Renal cortex interstitium (tissue), 11 donors: ENCODE data around the gene FLT1. TPM values are rescaled to one million over a fixed set of nuclear protein-coding genes. Genes with fewer than 3 reads are reported as not detected.

Source experiments
- DNase-seq, 11 donors: peaks; one replicate each; pipeline ENCODE4 v3.0.0-alpha.2; 2013; ENCODE audit warnings: low read depth in 9 of 11, low spot score in 4 of 11; ENCODE audit errors: extremely low read depth in 1 of 11
- polyA plus RNA-seq, 3 donors: library from polyadenylated mRNA; unstranded; fragments of 120-200 nt; gene quantifications; one replicate each; pipeline ENCODE4 v1.2.1, GENCODE V29; 2013; ENCODE audit not compliant: insufficient read length in 3 of 3

Gene FLT1
- polyA plus RNA-seq, 3 donors: 39.1 to 52.1 (median 40.4) TPM

DNA sequence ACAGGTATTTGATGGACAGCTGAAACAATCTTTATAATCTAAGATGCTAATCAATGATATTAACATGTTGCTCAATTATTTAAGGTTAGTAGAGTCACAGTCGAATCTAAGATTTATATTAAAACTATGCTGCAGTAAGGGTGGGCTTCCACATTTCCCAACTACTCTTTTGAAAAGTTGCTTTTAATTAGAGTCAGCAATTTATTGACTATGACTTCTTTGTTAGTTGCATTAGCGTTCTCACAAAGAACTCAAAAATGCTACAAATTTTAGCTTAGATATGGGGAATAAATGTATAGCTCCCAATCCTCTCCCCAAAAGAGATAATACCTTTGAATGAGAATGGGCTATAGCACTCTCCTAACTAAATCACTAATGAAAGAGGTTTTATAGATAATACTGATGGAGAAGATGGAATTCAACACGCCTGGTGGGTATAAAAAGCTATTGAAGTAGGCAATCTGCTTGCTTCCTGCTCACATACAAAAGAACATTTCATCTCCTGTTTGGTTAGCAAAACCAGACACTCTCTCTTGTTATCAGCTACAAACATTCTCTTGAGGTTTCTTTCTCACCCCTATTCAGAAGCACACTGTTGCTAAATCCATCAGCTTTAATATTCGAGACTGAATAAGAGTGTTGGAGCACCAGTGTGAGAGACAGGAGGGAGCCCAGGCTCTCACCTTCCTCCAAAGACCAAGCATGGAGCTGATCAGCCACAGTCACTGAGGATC, 2.4 kb upstream of the FLT1 start:
- no peak for DNase-seq

DNA sequence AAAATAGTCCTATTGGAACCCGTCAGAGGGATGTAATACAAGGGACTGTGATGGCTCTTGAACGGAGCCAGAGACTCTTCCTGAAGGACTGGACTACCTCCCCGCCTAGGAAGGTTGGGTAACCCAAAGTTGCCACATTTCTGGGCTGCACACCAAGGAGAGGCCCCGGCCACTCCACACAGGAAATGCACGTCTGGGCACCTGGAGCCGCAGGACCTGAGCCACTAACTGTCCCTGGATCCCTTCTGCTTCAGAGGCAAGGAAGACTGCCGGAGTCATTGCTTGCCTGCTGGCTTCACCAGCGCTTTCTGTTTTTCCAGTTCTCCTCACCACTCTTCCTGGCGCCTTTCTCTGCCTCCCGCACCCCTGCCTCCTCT, 1.2 kb upstream of the FLT1 start:
- no peak for DNase-seq

DNA sequence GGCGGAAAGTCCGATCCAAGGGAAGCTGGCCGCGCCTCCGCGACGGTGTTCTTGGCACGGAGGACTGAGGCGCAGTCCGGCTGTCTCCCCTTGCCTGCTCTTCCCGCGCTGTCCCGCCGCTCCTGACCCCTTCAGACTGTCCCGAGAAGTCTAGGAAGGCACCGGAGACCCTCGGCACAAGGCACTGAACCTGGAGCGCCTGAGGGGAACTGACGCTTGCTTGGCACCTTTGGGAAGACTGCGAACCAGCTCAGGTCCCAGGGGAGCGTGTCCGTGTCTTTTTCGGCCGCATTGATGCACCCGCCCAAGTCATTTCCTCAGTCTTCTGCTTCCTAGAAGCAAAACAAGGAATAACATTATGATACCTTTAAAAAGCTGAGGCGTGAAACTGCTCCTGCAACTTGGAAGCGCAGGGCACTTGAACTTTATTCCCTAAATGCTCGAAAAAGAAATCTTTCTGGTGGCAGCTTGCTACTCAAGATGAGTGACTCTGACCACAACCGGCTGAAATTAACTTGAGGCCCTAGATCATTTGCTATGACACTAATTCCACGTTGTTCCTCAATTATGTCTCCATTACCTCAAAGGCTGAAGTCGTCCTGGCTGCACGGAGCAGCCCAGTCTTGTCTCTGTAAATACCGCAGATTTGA, 735 bp upstream of the FLT1 start:
- no peak for DNase-seq

DNA sequence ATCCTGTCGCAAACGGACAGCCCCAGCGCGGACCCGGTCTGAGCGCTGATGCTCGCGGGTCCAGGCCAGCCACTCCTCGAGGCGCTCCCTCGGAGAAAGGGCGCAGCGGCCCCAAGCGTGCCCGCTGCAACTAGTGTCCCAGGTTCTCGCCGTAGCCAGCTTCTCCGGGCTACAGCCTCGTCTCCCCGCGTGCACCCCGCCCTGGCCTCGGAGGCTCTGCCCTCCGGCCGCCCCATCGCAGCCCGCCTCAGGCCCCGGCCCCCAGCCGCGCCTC, 487 bp downstream of the FLT1 start:
- DNase-seq: no peak

DNA sequence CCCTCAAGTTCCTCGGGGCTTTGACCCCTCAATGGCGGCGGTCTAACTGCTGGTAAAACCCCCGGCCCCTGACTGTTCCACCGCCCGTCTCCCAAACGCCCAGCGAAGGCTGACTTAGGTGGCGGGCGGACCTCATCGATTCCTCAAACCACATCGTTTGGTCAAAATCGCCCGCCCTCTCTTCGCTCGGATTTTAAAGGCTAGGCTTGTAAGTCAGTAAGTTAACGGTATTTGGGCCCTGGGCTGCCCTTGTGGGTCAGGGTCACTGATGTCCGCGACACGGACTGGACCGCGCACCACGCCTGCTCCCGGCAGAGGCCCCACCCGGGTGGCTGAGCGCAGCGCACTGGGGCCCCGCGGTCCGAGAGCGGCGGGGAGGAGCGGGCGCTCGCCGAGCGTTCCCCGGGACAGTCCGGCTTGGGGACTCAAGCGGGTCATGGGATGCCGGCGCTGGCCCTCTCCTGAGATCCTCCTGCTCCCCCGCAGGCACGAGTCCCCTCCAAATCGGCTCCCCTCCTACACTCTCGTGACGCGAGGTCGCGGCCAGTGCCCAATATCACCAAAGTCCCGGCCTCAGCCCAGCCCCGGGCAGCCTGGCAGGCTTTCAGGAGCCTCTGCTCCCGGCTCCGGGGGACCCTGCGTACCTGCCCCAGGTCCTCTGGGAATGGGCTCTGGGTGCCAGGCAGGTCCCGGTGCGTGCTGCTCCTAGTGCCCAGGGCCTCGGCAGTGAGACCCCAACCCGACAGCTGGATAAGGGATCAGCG, 1.0 kb downstream of the FLT1 start:
- no peak for DNase-seq

DNA sequence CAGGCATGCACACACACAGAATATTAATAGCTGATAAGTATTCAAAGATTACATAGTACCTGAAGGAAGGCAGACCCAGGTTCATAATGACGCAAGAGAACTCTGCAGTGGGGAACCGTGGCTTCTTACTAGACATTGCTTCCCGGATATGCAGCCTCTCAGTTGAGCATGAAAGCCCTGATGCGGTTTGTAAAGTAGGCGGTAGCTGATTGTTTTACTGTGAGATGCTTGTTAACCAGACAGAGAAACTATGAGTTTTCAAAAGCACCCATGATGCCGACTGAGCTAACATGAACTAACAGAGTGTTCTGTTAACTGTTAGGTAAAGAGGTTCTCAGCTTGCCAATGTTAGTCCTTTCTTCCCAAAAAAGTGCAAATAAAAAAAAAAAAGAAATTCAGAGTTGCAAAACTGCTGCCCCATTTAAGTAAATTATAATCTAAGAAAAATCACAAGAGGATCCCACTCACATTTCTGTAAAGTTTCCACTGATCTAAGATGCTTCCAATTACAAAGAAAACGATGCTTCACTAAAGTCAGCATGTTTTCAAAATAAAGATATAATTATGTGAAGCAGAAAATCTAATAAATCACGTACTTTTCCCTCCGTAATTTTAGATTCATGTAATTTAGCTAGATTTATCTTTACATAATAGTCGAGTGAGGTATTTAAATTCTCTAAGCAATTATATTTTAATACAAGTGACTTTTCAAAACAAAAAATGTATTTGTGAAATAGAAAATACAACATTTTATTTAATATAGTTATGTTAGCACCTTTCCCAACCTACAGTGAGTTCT, 2.2 kb downstream of the FLT1 start:
- DNase-seq: no peak

DNA sequence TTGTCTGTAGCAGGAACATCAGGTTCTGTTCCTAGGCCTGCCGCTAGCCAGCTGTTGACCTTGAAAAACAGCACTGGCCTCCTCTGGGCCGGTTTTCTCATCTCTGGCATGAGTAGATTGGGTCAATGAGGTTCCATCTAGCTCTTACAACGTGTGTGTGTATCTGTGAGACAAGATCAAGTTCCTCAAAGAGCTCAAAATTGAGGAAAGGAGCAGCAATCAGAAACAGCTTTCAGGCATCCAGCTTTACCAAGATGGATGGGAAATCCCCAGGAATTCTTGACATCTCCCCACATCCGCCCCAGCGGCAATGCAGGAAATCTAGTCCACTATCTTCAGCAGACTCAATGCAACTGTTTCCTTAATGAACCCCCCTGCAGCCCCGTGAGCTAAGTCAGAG, 4.9 kb downstream of the FLT1 start:
- no peak for DNase-seq

DNA sequence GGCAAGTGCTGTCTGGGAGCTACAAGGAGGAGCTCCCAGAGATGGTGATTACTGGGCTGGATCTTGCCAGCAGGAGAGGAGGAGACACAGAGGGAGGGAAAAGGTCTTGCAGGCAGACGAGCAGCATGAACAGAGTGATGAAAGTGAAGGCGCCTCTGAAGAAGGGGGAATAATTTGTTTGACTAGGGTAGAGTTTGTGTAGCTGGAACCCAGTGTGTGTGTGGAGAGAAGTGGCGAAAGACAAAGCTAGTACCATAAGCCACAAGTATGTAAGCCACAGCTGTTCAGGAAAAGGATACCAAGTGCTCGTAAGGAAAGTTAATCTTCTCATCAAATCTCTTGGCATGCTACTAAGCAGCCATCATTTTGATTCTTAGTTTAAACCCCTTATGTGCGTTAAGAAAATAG, 5.4 kb downstream of the FLT1 start:
- no peak for DNase-seq

DNA sequence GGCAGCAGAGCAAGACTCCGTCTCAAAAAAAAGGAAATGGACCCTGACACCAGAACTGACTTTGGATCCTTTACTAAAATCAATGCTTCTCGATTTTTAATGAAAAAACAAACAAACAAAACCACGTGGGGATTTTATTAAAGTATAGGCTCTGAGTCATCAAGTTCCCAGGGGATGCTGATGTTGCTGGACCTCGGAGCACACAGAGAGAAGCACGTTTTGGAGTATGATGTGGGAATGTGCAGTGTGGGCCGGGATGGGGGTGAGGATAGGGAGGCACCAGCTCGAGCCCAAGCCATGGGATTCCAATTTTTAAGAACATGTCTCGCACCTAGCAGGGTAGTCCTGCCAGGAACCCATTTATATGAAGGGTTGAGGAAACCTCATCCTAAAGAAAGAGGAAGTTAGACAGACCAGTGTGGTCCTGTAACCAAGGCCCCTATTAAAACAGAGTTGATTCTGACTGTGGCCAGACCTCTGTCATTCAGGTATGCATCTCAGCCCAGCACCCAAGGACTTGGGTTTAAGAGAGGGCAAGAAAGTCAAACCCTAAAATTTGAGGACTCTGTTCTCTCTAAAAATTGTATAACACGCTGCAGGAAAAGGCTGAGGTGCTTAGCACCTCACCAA, 6.4 kb downstream of the FLT1 start:
- DNase-seq: no peak

DNA sequence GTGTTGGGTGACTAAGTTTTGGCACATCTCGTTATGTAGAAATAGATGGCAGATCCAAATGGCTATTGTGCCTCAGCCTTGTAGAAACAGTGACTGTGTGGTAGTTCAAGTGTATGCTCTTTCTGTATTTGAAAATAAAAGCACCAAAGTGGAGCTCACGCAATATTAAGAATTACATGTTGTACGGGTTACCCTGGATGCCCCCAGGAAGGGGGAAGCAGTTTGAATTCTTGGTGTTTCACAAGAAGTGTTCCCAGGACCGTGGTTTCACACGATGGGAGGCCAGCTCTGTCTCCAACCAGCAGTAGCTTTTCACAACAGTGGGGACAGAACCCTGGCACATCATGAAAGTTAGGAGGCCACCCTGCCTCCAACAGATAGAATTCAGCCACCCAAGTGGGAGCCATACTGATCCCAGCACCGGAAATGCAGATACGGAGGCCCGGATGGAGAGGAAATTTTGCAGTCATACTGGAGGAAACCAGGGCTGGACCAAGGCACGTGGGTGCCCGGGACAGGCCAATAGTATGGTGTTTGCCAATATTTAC, 8.9 kb downstream of the FLT1 start:
- no peak for DNase-seq

DNA sequence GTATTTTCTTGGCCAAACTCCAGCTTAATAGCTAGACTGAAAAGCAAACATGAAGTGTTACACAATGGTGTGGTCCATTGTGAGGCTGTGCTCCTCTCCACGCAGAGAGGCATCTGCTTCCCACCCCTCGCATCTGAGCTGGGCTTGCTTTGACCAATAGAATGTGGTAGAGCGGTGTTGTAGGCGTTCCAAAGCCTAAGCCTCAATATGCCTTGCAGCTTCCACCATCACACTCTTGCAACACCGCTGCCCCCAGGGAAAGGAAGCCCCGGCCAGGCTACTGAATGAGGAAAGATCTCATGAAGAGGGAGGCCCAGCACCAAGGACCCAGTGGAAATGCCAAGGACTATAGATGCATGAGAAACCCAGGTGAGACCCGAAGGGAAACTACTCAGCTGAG, 9.4 kb downstream of the FLT1 start:
- DNase-seq: no peak

DNA sequence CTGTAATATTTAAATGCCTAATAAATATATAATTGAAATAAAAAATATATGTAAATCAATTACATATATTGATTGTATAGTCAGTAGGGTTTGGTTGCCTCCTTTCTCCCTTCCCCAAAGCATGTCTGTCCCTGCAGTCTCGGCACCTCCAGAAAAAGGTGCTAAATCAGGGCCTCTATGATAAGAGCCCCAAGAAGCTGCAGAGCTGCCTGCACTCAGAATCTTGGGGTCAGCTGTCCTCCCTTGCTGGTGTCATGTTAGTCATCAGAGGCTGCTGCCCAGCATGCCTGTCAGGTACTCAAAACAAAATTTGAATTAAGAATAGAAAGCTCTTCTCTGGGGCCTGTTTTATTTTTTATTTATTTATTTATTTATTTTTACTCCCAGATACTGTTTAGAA, 9.8 kb downstream of the FLT1 start:
- DNase-seq: no peak

DNA sequence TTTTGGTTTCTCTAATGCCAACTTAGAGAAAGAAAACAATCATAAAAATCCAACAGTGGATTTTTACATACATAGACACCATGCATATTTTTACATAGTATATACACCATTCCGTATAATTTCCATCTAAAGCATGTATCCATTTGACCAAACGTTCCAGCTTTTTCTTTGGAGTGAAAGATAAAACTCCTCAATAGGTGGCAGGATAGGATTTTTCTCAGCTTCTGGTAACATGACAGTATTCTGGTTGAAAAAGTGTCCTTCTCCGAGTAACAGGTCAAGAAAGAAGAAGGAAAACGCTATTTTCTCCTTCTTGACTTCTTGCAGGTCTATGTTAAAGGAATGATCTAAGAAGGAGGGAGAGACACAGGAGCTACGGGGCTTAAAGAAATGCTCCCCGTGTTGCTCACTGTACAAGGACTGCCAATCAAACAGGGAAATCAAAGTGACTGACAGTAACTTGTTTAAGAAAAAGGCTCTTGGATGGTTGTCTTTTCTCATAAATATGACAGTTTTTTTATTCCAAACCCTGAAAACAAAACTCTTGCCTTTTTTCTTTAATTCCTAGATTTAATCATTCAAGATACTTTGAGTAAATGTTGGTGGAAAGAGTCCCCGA, 11.5 kb downstream of the FLT1 start:
- DNase-seq: no peak

DNA sequence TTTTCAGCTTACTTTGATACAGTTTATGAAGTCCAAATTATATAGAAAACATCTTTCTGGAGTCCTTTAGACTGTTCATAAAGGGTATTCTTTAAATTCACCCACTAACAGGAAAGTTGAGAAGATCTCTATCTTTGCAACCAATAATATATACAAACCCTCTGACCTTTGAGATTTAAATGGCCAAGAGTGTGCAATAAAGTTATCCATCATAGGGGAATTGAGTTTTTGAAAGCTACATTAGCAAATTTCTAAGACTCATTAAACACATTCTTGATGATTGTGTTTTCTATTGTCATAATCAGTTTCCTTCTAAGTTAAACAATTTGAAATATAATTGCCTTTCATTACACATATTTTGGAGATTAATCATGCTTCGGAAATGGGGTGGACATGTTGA, 15.9 kb downstream of the FLT1 start:
- DNase-seq: no peak

DNA sequence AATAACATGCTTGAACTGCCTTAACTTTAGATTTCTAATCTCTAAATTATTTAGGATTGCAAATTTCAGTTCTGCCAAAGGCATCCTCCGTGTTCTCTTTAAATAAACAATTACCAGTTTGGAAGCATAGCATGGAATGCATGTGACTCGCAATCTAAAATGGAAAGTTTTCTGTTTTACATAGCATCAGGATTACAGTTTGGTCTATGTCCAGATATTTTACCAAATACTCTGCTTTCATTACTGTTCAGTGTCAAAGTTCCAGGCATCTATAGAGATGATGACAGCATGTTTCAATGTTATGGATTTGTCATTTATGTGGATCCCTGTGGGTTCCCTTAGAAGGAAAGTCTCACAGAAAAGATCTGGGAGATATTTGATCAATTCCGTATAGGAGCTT, 16.8 kb downstream of the FLT1 start:
- no peak for DNase-seq

DNA sequence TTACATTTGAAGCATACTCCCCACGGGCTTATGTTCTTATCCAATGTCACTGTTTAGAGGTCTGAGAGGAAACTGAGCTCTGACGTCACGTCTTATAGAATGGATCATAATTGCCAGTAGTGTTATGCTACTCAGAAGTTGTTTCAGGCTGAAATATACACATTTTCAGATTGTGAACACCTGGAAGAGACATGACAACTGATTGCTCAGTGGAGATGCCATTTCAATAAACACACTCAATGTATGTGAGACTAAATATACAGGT, 17.3 kb downstream of the FLT1 start:
- no peak for DNase-seq

DNA sequence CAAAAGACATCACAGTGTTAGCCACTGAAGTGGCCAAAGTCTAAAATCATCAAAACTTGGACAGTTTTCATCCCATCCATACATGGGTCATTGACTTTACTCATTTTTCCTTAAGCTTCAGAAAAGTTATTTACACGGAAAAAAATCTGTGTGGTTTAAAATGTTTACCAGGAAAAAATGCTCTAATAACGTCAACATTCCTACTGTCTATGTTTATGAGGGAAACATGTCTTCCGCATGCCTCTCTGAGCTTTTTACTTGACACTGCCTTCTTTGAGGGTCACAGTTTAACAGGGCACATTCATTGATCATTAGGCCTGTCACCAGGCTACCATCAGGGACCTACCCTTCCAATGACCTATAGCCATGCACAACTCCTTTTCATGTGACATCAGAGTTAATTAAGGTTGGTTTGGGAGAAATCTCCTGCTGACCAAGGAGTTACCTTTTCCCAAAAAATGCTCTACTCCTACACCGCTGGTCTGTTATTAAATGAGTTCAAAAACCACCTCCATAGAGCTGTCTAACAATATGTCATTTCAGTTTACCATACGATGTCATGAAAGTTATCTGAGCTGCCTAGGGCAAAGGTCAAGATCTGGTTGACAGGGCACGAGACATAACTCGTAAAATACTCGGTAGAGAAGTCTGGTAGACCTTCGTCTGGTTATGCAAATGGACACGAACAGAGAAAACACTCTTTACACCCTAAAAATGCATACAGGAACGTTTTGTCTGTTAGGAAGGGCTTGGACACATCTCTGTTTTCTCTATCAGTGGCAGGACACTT, 17.8 kb downstream of the FLT1 start:
- DNase-seq: no peak
